HCT116 (cell line): ENCODE results near the gene GARIN1A. TPM values are rescaled to one million over a fixed set of nuclear protein-coding genes. Genes with fewer than 3 reads are reported as not detected.

Source experiments
- ATAC-seq: fragments of 200-7000 bp; cut with Tn5 transposase; 2 replicates; pipeline ENCODE4 v1.9.1; 2020; ENCODE audit warnings: mild to moderate bottlenecking, moderate library complexity
- BruUV-seq: library from RNA; stranded (reverse); fragments of 400-500 nt; replicated peaks from 2 replicates; lab custom pipeline; 2021; lab: Mats Ljungman, UMichigan
- CTCF ChIA-PET: fragments of 300-600 bp; sonication (Branson Sonifier 250); formaldehyde crosslinking; loops from one replicate; lab custom pipeline; 2021; ENCODE audit warnings: antibody characterized with exemption; lab: Charles Lee
- POLR2A ChIA-PET: fragments of 300-600, 350-600 bp; sonication (Branson Sonifier 250); formaldehyde crosslinking; loops from one replicate; lab custom pipeline; 2021; ENCODE audit warnings: antibody characterized with exemption; lab: Charles Lee
- RAD21 ChIA-PET, 2 experiments: fragments of 300-600 bp; sonication (Branson Sonifier 250); formaldehyde crosslinking; loops; one replicate each; lab custom pipeline; 2023; ENCODE audit warnings: low total read pairs in 2 of 2; ENCODE audit not compliant: uncharacterized antibody in 2 of 2, unreplicated experiment in 2 of 2, low non-redundant PET in 1 of 2; lab: Charles Lee
- DNase-seq: peaks from one replicate; pipeline ENCODE4 v3.0.0-alpha.2; 2010; ENCODE audit warnings: low read depth, low spot score
- H2AFZ ChIP-seq: fragments of 200-600 bp; shearing (Covaris generic), sonication (generic); 2 replicates; pipeline ENCODE4 v1.6.1; 2017; ENCODE audit warnings: low read depth, mixed run types, mixed read lengths, antibody characterized with exemption, low read length; ENCODE audit not compliant: poor library complexity, severe bottlenecking
- H3K27ac ChIP-seq: 2 replicates; pipeline ENCODE4 v1.5.1; 2012; ENCODE audit warnings: low read depth, low read length
- H3K27me3 ChIP-seq: fragments of 200-600 bp; sonication (generic); 2 replicates; pipeline ENCODE4 v1.6.1; 2016; ENCODE audit warnings: mixed run types, low read length, mixed read lengths; ENCODE audit not compliant: insufficient read depth
- H3K36me3 ChIP-seq, 2 experiments: fragments of 200-500 bp in 1 of 2; fragments of 200-600 bp in 1 of 2; sonication (Bioruptor generic) in 1 of 2; sonication (generic) in 1 of 2; 2 replicates each; pipeline versions ENCODE4 v1.5.1 to v1.6.1; 2014 to 2016; ENCODE audit warnings: low read length in 2 of 2, inconsistent platforms in 1 of 2, mixed read lengths in 1 of 2, mixed run types in 1 of 2; ENCODE audit not compliant: insufficient read depth in 2 of 2, control insufficient read depth in 1 of 2
- H3K4me1 ChIP-seq, 2 experiments: fragments of 200-600 bp in 1 of 2; sonication (generic) in 1 of 2; 2 replicates each; pipeline versions ENCODE4 v1.5.1 to v1.6.1; 2012 to 2017; ENCODE audit warnings: low read length in 2 of 2, inconsistent platforms in 1 of 2, mild to moderate bottlenecking in 1 of 2, mixed read lengths in 1 of 2, mixed run types in 1 of 2, moderate library complexity in 1 of 2; ENCODE audit not compliant: insufficient read depth in 2 of 2, control insufficient read depth in 1 of 2
- H3K4me2 ChIP-seq: fragments of 200-600 bp; sonication (generic); 2 replicates; pipeline ENCODE4 v1.6.1; 2017; ENCODE audit warnings: mixed run types, low read length, mixed read lengths
- H3K4me3 ChIP-seq, 2 experiments: fragments of 200-600 bp in 1 of 2; sonication (generic) in 1 of 2; replicated peaks in 1 of 2; 2 replicates each; pipeline ENCODE4 v1.5.1; 2011 to 2016; ENCODE audit warnings: low read length in 2 of 2, control low read depth in 1 of 2, low read depth in 1 of 2, mild to moderate bottlenecking in 1 of 2, mixed read lengths in 1 of 2, mixed run types in 1 of 2
- H3K79me2 ChIP-seq: fragments of 200-600 bp; sonication (generic); 2 replicates; pipeline ENCODE4 v1.6.1; 2017; ENCODE audit warnings: mild to moderate bottlenecking, mixed run types, low read length, moderate library complexity, mixed read lengths; ENCODE audit not compliant: insufficient read depth
- H3K9ac ChIP-seq: fragments of 200-600 bp; sonication (generic); 2 replicates; pipeline ENCODE4 v1.6.1; 2016; ENCODE audit warnings: low read length, mixed read lengths
- H3K9me2 ChIP-seq: fragments of 200-600 bp; sonication (generic), shearing (Covaris generic); 2 replicates; pipeline ENCODE4 v1.6.1; 2017; ENCODE audit warnings: mixed run types, mild to moderate bottlenecking, moderate library complexity; ENCODE audit not compliant: insufficient read depth
- H3K9me3 ChIP-seq, 2 experiments: fragments of 200-500 bp in 1 of 2; fragments of 200-600 bp in 1 of 2; sonication (Bioruptor generic) in 1 of 2; sonication (generic) in 1 of 2; 2 replicates each; pipeline ENCODE4 v1.6.1; 2014 to 2017; ENCODE audit warnings: low read length in 2 of 2, mixed read lengths in 2 of 2, inconsistent platforms in 1 of 2, low read depth in 1 of 2, mild to moderate bottlenecking in 1 of 2, mixed run types in 1 of 2, moderate library complexity in 1 of 2; ENCODE audit not compliant: control insufficient read depth in 1 of 2, insufficient read depth in 1 of 2
- H4K20me1 ChIP-seq: fragments of 200-600 bp; sonication (generic), shearing (Covaris generic); 2 replicates; pipeline ENCODE4 v1.6.1; 2017; ENCODE audit warnings: mixed run types, mild to moderate bottlenecking, moderate library complexity; ENCODE audit not compliant: insufficient read depth
- CEBPB ChIP-seq: IDR thresholded peaks from 2 replicates; pipeline ENCODE4 v1.6.1; 2012; ENCODE audit warnings: low read depth
- EZH2 ChIP-seq: fragments of 200-600 bp; sonication (generic); IDR thresholded peaks from 2 replicates; pipeline ENCODE4 v1.6.1; 2017; ENCODE audit warnings: antibody characterized with exemption, mixed run types
- EZH2phosphoT487 ChIP-seq: fragments of 200-600 bp; IDR thresholded peaks from 2 replicates; pipeline ENCODE4 v1.6.1; 2018; ENCODE audit warnings: antibody characterized with exemption, borderline replicate concordance
- FOSL1 ChIP-seq: IDR thresholded peaks from 2 replicates; pipeline ENCODE4 v1.6.1; 2012; ENCODE audit warnings: low read depth
- POLR2A ChIP-seq: IDR thresholded peaks from 2 replicates; pipeline ENCODE4 v1.7.0; 2011; ENCODE audit warnings: borderline replicate concordance; ENCODE audit not compliant: insufficient read depth, insufficient read length; ENCODE audit errors: extremely low read depth
- TCF7L2 ChIP-seq: IDR thresholded peaks from 2 replicates; pipeline ENCODE4 v1.7.0; 2011; ENCODE audit warnings: borderline replicate concordance, inconsistent platforms; ENCODE audit not compliant: insufficient read depth, insufficient read length; ENCODE audit errors: extremely low read depth
- ZFX ChIP-seq: fragments of 450-650 bp; IDR thresholded peaks from 2 replicates; pipeline ENCODE4 v1.6.1; 2017
- ZNF274 ChIP-seq: fragments of 200-500 bp; sonication (Bioruptor generic); IDR thresholded peaks from 2 replicates; pipeline ENCODE4 v1.6.1; 2014; ENCODE audit warnings: mild to moderate bottlenecking, low read depth, low read length, inconsistent platforms
- intact Hi-C: fragments of 100-400 bp; cut with micrococcal nuclease; formaldehyde crosslinking; loops from 2 replicates; pipeline ENCODE4 v1.10.0; 2022
- total RNA-seq: library from RNA; stranded (reverse); gene quantifications from one replicate; pipeline ENCODE4 v1.2.1, GENCODE V29; 2021; ENCODE audit not compliant: unreplicated experiment
- TF ChIP-seq, protein P1 (sequence below): IDR thresholded peaks from 2 replicates; pipeline ENCODE4 v1.6.1; 2012; ENCODE audit warnings: low read depth

Gene GARIN1A
- total RNA-seq, 1 experiment from 2014 or later, result 0.49 TPM

DNA sequence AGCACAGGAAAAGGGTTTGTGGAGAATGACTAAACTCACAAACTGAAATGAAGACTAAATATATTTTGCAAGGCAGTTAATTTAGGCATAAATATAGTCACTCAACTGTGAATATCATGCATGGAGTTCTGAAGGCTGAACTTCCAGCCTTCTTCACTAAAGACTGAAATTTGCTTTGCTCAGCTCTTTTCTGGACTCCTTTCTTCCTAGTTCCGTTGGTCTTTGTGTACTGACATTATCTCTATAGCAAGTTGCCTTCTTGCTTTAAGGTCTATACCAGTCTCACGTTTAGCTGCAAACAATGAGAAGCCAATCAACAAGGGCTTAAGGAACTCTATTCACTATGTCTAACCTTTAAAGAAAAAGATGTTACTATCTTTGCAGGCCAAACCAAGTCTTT is 22.6 kb downstream of the GARIN1A start:
- Histone ChIP-seq H3K9me2 (no peaks in the 10 kb centered on the region), H3K27ac (no peak overlapping the region), H3K27me3 (no peaks in the 10 kb centered on the region), H3K79me2 (no peaks in the 10 kb centered on the region), H3K36me3 (no peaks in the 10 kb centered on the region), H3K4me1 (no peaks in the 10 kb centered on the region), H3K9ac (no peak overlapping the region), H2AFZ (no peak overlapping the region), H3K4me2 (no peak overlapping the region), H3K9me3 (no peaks in the 10 kb centered on the region), H3K4me3 (no peak overlapping the region), H4K20me1 (no peaks in the 10 kb centered on the region)
- BruUV-seq, result no TSS peak
- POLR2A ChIA-PET, result no interaction called here
- no peak for DNase-seq
- RAD21 ChIA-PET, result no interaction called here
- ATAC-seq, result no peak
- TF ChIP-seq EZH2phosphoT487 (no peak), POLR2A (no peak), TCF7L2 (no peak), CEBPB (no peak), ZFX (no peak), EZH2 (no peak), ZNF274 (no peak), FOSL1 (no peak)
- TF ChIP-seq, protein P1, sequence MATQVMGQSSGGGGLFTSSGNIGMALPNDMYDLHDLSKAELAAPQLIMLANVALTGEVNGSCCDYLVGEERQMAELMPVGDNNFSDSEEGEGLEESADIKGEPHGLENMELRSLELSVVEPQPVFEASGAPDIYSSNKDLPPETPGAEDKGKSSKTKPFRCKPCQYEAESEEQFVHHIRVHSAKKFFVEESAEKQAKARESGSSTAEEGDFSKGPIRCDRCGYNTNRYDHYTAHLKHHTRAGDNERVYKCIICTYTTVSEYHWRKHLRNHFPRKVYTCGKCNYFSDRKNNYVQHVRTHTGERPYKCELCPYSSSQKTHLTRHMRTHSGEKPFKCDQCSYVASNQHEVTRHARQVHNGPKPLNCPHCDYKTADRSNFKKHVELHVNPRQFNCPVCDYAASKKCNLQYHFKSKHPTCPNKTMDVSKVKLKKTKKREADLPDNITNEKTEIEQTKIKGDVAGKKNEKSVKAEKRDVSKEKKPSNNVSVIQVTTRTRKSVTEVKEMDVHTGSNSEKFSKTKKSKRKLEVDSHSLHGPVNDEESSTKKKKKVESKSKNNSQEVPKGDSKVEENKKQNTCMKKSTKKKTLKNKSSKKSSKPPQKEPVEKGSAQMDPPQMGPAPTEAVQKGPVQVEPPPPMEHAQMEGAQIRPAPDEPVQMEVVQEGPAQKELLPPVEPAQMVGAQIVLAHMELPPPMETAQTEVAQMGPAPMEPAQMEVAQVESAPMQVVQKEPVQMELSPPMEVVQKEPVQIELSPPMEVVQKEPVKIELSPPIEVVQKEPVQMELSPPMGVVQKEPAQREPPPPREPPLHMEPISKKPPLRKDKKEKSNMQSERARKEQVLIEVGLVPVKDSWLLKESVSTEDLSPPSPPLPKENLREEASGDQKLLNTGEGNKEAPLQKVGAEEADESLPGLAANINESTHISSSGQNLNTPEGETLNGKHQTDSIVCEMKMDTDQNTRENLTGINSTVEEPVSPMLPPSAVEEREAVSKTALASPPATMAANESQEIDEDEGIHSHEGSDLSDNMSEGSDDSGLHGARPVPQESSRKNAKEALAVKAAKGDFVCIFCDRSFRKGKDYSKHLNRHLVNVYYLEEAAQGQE, result no peak
- TF ChIP-seq, all 23 proteins: peak for 0
- CTCF ChIA-PET, result no interaction called here
- intact Hi-C loops, result no loop called here
